Measurements from ENCODE around the gene SLC16A9. TPM values are rescaled to one million over a fixed set of nuclear protein-coding genes. Genes with fewer than 3 reads are reported as not detected.
A peak's percentile ranks its signal among the peaks of the same experiment; 100 is the strongest.

Gene SLC16A9
- total RNA-seq, 1 donor from 2014 or later = 8.2 TPM

- FAIRE-seq (no peak), DNase-seq (ENCODE audit: low spot score in 2 of 2) (no peak)
Measured at GRCh38 chr10:59720377-59720776, 10.7 kb upstream of the SLC16A9 start.

- FAIRE-seq (no peak), DNase-seq (ENCODE audit: low spot score in 2 of 2) (no peak)
Measured at GRCh38 chr10:59719374-59719773, 9.7 kb upstream of the SLC16A9 start.

GRCh38 chr10:59718257-59718656 is 8.6 kb upstream of the SLC16A9 start:
- DNase-seq (ENCODE audit: low spot score in 2 of 2) = no peak
- no peak for FAIRE-seq

GRCh38 chr10:59713196-59713821 is 3.7 kb upstream of the SLC16A9 start:
- no peak for DNase-seq (ENCODE audit: low spot score in 2 of 2)
- FAIRE-seq = no peak

GRCh38 chr10:59711871-59712494 is 2.3 kb upstream of the SLC16A9 start:
- FAIRE-seq = no peak

GRCh38 chr10:59708816-59709394 is 745 bp downstream of the SLC16A9 start:
- DNase-seq (ENCODE audit: low spot score in 2 of 2) (peak; percentile 29 to 43), FAIRE-seq (no peak)

More at GRCh38 chr10:59711871-59712494, 2.3 kb upstream of the SLC16A9 start:
- no peak for DNase-seq (ENCODE audit: low spot score in 2 of 2)

GRCh38 chr10:59706851-59707797 is 2.5 kb downstream of the SLC16A9 start:
- no peak for FAIRE-seq
- no peak for DNase-seq (ENCODE audit: low spot score in 2 of 2)

GRCh38 chr10:59705931-59706330 is 3.7 kb downstream of the SLC16A9 start:
- FAIRE-seq (no peak), DNase-seq (ENCODE audit: low spot score in 2 of 2) (no peak)

- no peak for FAIRE-seq
Measured at GRCh38 chr10:59704630-59705029, 5.0 kb downstream of the SLC16A9 start.

GRCh38 chr10:59702347-59702746 is 7.3 kb downstream of the SLC16A9 start:
- FAIRE-seq (no peak), DNase-seq (ENCODE audit: low spot score in 2 of 2) (no peak)

More at GRCh38 chr10:59704630-59705029, 5.0 kb downstream of the SLC16A9 start:
- DNase-seq (ENCODE audit: low spot score in 2 of 2) = no peak

GRCh38 chr10:59700709-59701108 is 8.9 kb downstream of the SLC16A9 start:
- FAIRE-seq (no peak), DNase-seq (ENCODE audit: low spot score in 2 of 2) (no peak)

- no peak for DNase-seq (ENCODE audit: low spot score in 2 of 2)
- FAIRE-seq = no peak
Measured at GRCh38 chr10:59698326-59698725, 11.3 kb downstream of the SLC16A9 start.

GRCh38 chr10:59695637-59696036 is 14.0 kb downstream of the SLC16A9 start:
- DNase-seq (ENCODE audit: low spot score in 2 of 2) = no peak
- no peak for FAIRE-seq

GRCh38 chr10:59694936-59695335 is 14.7 kb downstream of the SLC16A9 start:
- DNase-seq (ENCODE audit: low spot score in 2 of 2) (no peak), FAIRE-seq (no peak)

GRCh38 chr10:59692113-59692512 is 17.5 kb downstream of the SLC16A9 start:
- FAIRE-seq = no peak

GRCh38 chr10:59688921-59689351 is 20.7 kb downstream of the SLC16A9 start:
- no peak for FAIRE-seq

More at GRCh38 chr10:59692113-59692512, 17.5 kb downstream of the SLC16A9 start:
- no peak for DNase-seq (ENCODE audit: low spot score in 2 of 2)

GRCh38 chr10:59687657-59688056 is 22.0 kb downstream of the SLC16A9 start:
- DNase-seq (ENCODE audit: low spot score in 2 of 2) (no peak), FAIRE-seq (no peak)

More at GRCh38 chr10:59688921-59689351, 20.7 kb downstream of the SLC16A9 start:
- DNase-seq (ENCODE audit: low spot score in 2 of 2) = no peak

- FAIRE-seq = no peak
Measured at GRCh38 chr10:59684006-59684405, 25.6 kb downstream of the SLC16A9 start.

GRCh38 chr10:59682986-59683937 is 26.4 kb downstream of the SLC16A9 start:
- no peak for FAIRE-seq
- DNase-seq (ENCODE audit: low spot score in 2 of 2) = no peak

More at GRCh38 chr10:59684006-59684405, 25.6 kb downstream of the SLC16A9 start:
- DNase-seq (ENCODE audit: low spot score in 2 of 2) = no peak

Measured in frontal cortex (tissue), 4 donors.